Lower lobe of right lung (tissue), 2 donors: ENCODE measurements around the gene ADGRG1. TPM values are rescaled to one million over a fixed set of nuclear protein-coding genes. Genes with fewer than 3 reads are reported as not detected.
A peak's percentile ranks its signal among the peaks of the same experiment; 100 is the strongest.

ENCODE experiments used
- ATAC-seq, 2 donors: fragments of 200-7000 bp; cut with Tn5 transposase; one replicate each; pipeline ENCODE4 v1.9.1; 2020 to 2022; ENCODE audit warnings: mild to moderate bottlenecking in 2 of 2, moderate library complexity in 2 of 2
- DNase-seq: peaks from one replicate; pipeline ENCODE4 v3.0.0-alpha.2; 2020
- H3K27ac ChIP-seq: fragments of 200-600 bp; one replicate; pipeline ENCODE4 v1.8.0; 2022
- H3K27me3 ChIP-seq: fragments of 200-600 bp; one replicate; pipeline ENCODE4 v1.8.0; 2022; ENCODE audit warnings: low read depth
- H3K36me3 ChIP-seq: fragments of 200-600 bp; one replicate; pipeline ENCODE4 v1.8.0; 2022; ENCODE audit warnings: mild to moderate bottlenecking
- H3K4me1 ChIP-seq: fragments of 200-600 bp; one replicate; pipeline ENCODE4 v1.8.0; 2022
- H3K4me3 ChIP-seq: fragments of 200-600 bp; one replicate; pipeline ENCODE4 v1.8.0; 2022; ENCODE audit warnings: mild to moderate bottlenecking
- H3K9me3 ChIP-seq: fragments of 200-600 bp; one replicate; pipeline ENCODE4 v1.8.0; 2022
- intact Hi-C: fragments of 100-400 bp; cut with DNase I; formaldehyde crosslinking; loops from one replicate; pipeline ENCODE4 v1.11.0; 2022
- total RNA-seq: library from RNA; stranded (reverse); fragmentation: NEBNext Ultra II Directional; extraction: Animal tissue kit (Norgen Biotek cat#: 25700); gene quantifications from one replicate; pipeline ENCODE4 v1.2.1, GENCODE V29; 2021
- TF ChIP-seq, protein P1 (sequence below): fragments of 200-600 bp; IDR thresholded peaks from one replicate; pipeline ENCODE4 v1.8.0; 2022; ENCODE audit warnings: antibody characterized with exemption, mild to moderate bottlenecking
- donor health status: DM: no; HTN: yes; CAD: no; lungs with severe emphysema.

The ADGRG1 gene
- total RNA-seq, 1 donor from 2014 or later, result 37.9 TPM

DNA sequence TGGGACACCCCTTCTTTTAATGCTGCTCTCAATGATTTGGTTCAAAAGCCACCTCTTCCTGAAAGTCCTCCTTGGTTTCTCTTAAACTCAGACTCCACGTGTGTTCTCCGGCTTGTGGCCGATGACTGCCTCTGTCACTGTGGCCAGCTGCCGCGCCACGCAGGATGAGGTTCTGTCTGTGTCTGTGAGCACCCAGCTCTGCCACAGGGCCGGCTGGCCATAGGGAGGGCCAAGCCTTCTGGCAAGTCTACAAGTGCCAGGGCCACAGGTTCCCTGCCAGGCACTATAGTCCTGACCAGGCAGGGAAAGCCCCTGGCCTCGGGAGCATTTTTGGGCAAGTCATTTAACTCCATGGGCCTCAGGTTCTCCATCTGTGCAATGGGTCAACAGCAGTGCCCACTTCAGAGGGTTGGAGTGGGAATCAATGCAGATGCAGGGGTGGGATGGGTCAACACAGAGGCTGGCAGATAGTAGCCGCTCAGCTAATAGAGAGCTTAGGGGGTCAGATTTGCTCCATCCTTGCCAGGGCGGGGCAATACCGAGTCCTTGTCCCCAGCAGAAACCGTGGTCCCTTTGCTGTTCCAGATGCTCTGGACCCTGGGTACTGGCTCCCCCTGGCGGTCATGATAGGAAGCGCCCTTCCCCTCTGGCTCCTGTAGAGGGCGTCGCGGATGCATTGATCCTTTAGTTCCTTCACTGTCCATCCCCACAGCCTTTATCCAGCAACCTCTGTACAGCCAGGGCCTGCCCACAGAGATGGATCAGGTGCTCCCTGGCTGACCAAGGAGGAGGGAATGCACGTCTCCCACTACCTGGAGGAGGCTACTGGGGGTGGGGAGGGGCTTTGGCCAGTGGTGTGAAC, 20.4 kb downstream of the ADGRG1 start:
- Histone ChIP-seq H3K4me3 (no peak overlapping the region), H3K27ac (peak overlapping the region; percentile 64), H3K9me3 (no peaks in the 10 kb centered on the region), H3K27me3 (no peaks in the 10 kb centered on the region), H3K36me3 (peaks cover 16% of the 10 kb centered on the region), H3K4me1 (peaks cover 29% of the 10 kb centered on the region)
- DNase-seq, result peak; percentile 86
- TF ChIP-seq, protein P1, sequence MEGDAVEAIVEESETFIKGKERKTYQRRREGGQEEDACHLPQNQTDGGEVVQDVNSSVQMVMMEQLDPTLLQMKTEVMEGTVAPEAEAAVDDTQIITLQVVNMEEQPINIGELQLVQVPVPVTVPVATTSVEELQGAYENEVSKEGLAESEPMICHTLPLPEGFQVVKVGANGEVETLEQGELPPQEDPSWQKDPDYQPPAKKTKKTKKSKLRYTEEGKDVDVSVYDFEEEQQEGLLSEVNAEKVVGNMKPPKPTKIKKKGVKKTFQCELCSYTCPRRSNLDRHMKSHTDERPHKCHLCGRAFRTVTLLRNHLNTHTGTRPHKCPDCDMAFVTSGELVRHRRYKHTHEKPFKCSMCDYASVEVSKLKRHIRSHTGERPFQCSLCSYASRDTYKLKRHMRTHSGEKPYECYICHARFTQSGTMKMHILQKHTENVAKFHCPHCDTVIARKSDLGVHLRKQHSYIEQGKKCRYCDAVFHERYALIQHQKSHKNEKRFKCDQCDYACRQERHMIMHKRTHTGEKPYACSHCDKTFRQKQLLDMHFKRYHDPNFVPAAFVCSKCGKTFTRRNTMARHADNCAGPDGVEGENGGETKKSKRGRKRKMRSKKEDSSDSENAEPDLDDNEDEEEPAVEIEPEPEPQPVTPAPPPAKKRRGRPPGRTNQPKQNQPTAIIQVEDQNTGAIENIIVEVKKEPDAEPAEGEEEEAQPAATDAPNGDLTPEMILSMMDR, result peak; percentile 100
- intact Hi-C loops, result loop anchor here (10.0 kb wide), 1 partner anchor 54 kb away; no protein-coding TSS in a partner anchor
- ATAC-seq, result peak; percentile 81 to 89

DNA sequence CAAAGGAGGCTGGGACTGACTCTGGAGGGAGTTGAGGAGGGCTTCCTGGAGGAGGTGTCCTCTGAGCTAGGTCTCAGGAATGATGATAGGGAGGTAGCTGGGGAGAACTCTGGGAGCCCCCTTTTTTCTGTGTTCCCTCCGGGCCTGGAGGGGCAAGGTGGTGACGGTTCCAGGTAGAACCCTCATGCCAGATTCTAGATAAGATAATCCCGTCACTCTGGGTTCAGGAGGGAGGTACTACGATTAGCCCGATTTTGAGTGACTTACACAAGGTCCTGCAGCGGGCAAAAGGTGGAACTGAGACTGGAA, 21.0 kb downstream of the ADGRG1 start:
- peaks cover 16% of the 10 kb centered on the region for H3K36me3 ChIP-seq
- H3K4me3 ChIP-seq, result no peak overlapping the region
- intact Hi-C loops, result loop anchor here (10.0 kb wide), 1 partner anchor 55 kb away; no protein-coding TSS in a partner anchor
- H3K4me1 ChIP-seq, result peaks cover 27% of the 10 kb centered on the region
- H3K27me3 ChIP-seq, result no peaks in the 10 kb centered on the region
- no peak for ATAC-seq
- TF ChIP-seq, protein P1, result no peak
- DNase-seq, result no peak
- no peak overlapping the region for H3K27ac ChIP-seq
- H3K9me3 ChIP-seq, result no peaks in the 10 kb centered on the region

DNA sequence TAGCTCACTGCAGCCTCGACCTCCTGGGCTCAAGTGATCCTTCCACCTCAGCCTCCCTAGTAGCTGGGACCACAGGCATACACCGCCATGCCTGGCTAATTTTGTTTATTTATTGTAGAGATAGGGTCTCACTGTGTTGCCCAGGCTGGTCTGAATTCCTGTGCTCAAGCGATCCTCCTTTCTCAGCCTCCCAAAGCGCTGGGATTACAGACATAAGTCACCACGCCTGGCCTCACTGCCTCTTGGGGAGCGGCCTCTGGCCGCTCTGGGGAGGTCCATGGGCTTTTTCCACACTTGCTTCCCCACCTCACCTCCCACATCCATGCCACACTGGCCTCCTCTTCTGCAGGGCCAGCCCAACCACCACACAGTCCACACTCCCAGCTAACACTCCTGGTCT, 21.4 kb downstream of the ADGRG1 start:
- peaks cover 16% of the 10 kb centered on the region for H3K36me3 ChIP-seq
- peaks cover 27% of the 10 kb centered on the region for H3K4me1 ChIP-seq
- ATAC-seq (no peak), DNase-seq (no peak)
- no peaks in the 10 kb centered on the region for H3K9me3 ChIP-seq
- TF ChIP-seq, protein P1, result no peak
- intact Hi-C loops, result loop anchor here (10.0 kb wide), 1 partner anchor 55 kb away; no protein-coding TSS in a partner anchor
- H3K27ac ChIP-seq, result no peak overlapping the region
- H3K27me3 ChIP-seq, result no peaks in the 10 kb centered on the region
- no peak overlapping the region for H3K4me3 ChIP-seq

DNA sequence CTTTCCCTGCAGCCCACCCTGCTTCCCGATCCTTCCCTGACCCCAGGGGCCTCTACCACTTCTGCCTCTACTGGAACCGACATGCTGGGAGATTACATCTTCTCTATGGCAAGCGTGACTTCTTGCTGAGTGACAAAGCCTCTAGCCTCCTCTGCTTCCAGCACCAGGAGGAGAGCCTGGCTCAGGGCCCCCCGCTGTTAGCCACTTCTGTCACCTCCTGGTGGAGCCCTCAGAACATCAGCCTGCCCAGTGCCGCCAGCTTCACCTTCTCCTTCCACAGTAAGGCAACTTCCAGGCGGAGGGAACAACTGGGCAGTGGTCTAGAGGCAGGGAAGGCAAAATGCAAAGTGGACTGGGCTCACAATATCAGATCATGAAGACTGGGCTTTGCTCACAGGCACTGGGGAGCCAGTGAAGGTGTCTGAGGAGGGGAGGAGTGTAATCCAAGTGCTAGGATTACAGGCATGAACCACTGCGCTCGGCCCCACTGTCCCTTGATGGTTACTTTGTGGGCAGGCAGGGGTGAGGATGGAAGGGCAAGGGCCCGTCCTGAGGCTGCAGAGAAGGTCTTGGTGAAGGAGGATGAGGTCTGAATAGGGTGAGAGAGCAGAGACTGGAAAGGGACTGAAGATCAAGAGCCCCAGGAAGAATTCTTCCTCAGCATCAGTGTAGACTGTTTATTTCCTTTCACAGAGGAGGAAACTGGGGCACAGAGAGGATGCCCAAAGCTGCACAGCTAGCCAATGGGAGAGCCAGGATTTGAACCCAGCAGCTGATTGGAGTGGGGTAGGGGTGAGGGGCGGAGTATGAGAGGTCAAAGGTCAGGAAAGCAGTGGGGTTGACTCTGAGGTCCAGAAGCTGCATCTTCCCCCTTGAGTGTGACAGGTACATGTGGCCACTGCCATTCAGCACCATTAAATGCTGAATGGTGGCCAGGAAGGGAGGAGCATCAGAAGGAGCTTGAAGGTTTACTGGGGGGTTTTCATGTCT, 23.2 kb downstream of the ADGRG1 start:
- Histone ChIP-seq H3K4me3 (no peak overlapping the region), H3K36me3 (peaks cover 22% of the 10 kb centered on the region), H3K27me3 (no peaks in the 10 kb centered on the region), H3K27ac (no peak overlapping the region), H3K4me1 (peaks cover 22% of the 10 kb centered on the region), H3K9me3 (no peaks in the 10 kb centered on the region)
- DNase-seq (no peak), ATAC-seq (no peak)
- intact Hi-C loops, result no loop called here
- TF ChIP-seq, protein P1, result no peak

DNA sequence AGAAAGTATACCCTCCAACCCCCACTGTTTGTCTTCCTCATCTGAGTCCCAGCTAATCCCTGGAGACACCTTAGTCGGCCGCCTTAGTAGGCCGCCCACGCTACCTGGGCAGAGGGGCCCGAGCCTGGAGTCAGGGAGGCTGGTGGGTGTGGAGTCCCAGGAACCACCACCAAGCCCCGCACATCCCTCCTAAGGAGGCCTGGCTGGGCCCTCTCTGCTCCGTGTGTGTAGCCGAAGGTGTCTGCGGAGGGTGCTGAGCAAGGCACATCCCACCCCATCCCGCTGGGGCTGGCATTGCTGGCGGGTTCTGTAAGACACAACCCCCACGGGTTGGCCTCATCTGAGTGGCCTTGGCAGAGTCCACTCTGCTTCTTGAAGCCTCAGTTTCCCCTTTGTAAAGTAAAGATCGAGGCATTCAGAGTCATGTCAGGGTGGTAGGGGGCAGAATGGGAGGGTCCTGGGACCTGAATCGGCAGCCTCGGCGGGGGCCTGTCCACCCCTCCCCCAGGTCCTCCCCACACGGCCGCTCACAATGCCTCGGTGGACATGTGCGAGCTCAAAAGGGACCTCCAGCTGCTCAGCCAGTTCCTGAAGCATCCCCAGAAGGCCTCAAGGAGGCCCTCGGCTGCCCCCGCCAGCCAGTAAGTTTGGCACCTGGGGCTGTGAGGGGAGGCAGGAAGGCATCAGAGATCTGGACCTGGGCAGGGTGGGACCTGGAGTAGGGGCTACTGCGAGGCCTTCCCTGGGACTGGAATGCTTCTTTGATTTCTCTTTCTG, 24.5 kb downstream of the ADGRG1 start:
- ATAC-seq (no peak), DNase-seq (no peak)
- H3K27me3 ChIP-seq, result no peaks in the 10 kb centered on the region
- peaks cover 35% of the 10 kb centered on the region for H3K36me3 ChIP-seq
- no peak overlapping the region for H3K4me3 ChIP-seq
- H3K27ac ChIP-seq, result no peak overlapping the region
- intact Hi-C loops, result no loop called here
- H3K9me3 ChIP-seq, result no peaks in the 10 kb centered on the region
- H3K4me1 ChIP-seq, result peaks cover 12% of the 10 kb centered on the region
- TF ChIP-seq, protein P1, result no peak
